ENCODE results near the gene FBXW11.

FBXW11 gene

GRCh38 chr5:171975262-171975876 is 31.1 kb downstream of the FBXW11 start:
- Histone ChIP-seq H3K4me2 (no peak overlapping the region), H3K27me3 (ENCODE audit: insufficient read depth, low read depth) (no peaks in the 10 kb centered on the region), H3K4me3 (IDR thresholded peaks at IDR 0.05; ENCODE audit: insufficient read depth, low read depth, low read length) (no peak overlapping the region), H3K79me2 (ENCODE audit: insufficient read depth, low read depth) (0 out of 2 replicates have a peak, but pooled peaks cover 3% of the 10 kb centered on the region), H3K9ac (no peak overlapping the region), H3K27ac (no peak overlapping the region), H3K36me3 (ENCODE audit: insufficient read depth) (no peaks in the 10 kb centered on the region), H3K4me1 (ENCODE audit: low read depth, poor library complexity, severe bottlenecking) (no peaks in the 10 kb centered on the region), H2AFZ (ENCODE audit: low read depth) (no peak overlapping the region), H4K20me1 (ENCODE audit: insufficient read depth) (no peaks in the 10 kb centered on the region)
- TF ChIP-seq CTCF (conservative IDR thresholded peaks at IDR 0.05; ENCODE audit: low read depth, low read length), result no peak

GRCh38 chr5:171970826-171971225 is 35.6 kb downstream of the FBXW11 start:
- H3K4me2 ChIP-seq, result no peak overlapping the region
- H3K36me3 ChIP-seq (ENCODE audit: insufficient read depth), result no peaks in the 10 kb centered on the region
- no peak overlapping the region for H3K4me3 ChIP-seq (IDR thresholded peaks at IDR 0.05; ENCODE audit: insufficient read depth, low read depth, low read length)
- H2AFZ ChIP-seq (ENCODE audit: low read depth), result no peak overlapping the region
- H3K27ac ChIP-seq, result no peak overlapping the region
- no peaks in the 10 kb centered on the region for H3K4me1 ChIP-seq (ENCODE audit: low read depth, poor library complexity, severe bottlenecking)
- TF ChIP-seq CTCF (conservative IDR thresholded peaks at IDR 0.05; ENCODE audit: low read depth, low read length), result no peak
- H3K79me2 ChIP-seq (ENCODE audit: insufficient read depth, low read depth), result 0 out of 2 replicates have a peak, but pooled peaks cover 6% of the 10 kb centered on the region
- no peak overlapping the region for H3K9ac ChIP-seq
- H4K20me1 ChIP-seq (ENCODE audit: insufficient read depth), result no peaks in the 10 kb centered on the region
- H3K27me3 ChIP-seq (ENCODE audit: insufficient read depth, low read depth), result no peaks in the 10 kb centered on the region

GRCh38 chr5:171969288-171969880 is 37.1 kb downstream of the FBXW11 start:
- no peaks in the 10 kb centered on the region for H3K27me3 ChIP-seq (ENCODE audit: insufficient read depth, low read depth)
- no peak for TF ChIP-seq CTCF (conservative IDR thresholded peaks at IDR 0.05; ENCODE audit: low read depth, low read length)
- no peak overlapping the region for H3K9ac ChIP-seq
- H4K20me1 ChIP-seq (ENCODE audit: insufficient read depth), result no peaks in the 10 kb centered on the region
- no peaks in the 10 kb centered on the region for H3K36me3 ChIP-seq (ENCODE audit: insufficient read depth)
- H3K27ac ChIP-seq, result no peak overlapping the region
- 0 out of 2 replicates have a peak, but pooled peaks cover 6% of the 10 kb centered on the region for H3K79me2 ChIP-seq (ENCODE audit: insufficient read depth, low read depth)
- H2AFZ ChIP-seq (ENCODE audit: low read depth), result no peak overlapping the region
- no peak overlapping the region for H3K4me2 ChIP-seq
- no peak overlapping the region for H3K4me3 ChIP-seq (IDR thresholded peaks at IDR 0.05; ENCODE audit: insufficient read depth, low read depth, low read length)
- H3K4me1 ChIP-seq (ENCODE audit: low read depth, poor library complexity, severe bottlenecking), result no peaks in the 10 kb centered on the region

GRCh38 chr5:171968531-171968930 is 37.9 kb downstream of the FBXW11 start:
- no peak overlapping the region for H3K9ac ChIP-seq
- no peak overlapping the region for H3K4me3 ChIP-seq (IDR thresholded peaks at IDR 0.05; ENCODE audit: insufficient read depth, low read depth, low read length)
- H3K27ac ChIP-seq, result no peak overlapping the region
- H3K4me2 ChIP-seq, result no peak overlapping the region
- H3K79me2 ChIP-seq (ENCODE audit: insufficient read depth, low read depth), result 0 out of 2 replicates have a peak, but pooled peaks cover 6% of the 10 kb centered on the region
- no peaks in the 10 kb centered on the region for H3K36me3 ChIP-seq (ENCODE audit: insufficient read depth)
- TF ChIP-seq CTCF (conservative IDR thresholded peaks at IDR 0.05; ENCODE audit: low read depth, low read length), result no peak
- H3K4me1 ChIP-seq (ENCODE audit: low read depth, poor library complexity, severe bottlenecking), result no peaks in the 10 kb centered on the region
- H4K20me1 ChIP-seq (ENCODE audit: insufficient read depth), result no peaks in the 10 kb centered on the region
- no peak overlapping the region for H2AFZ ChIP-seq (ENCODE audit: low read depth)
- H3K27me3 ChIP-seq (ENCODE audit: insufficient read depth, low read depth), result no peaks in the 10 kb centered on the region

All from KMS-11 (cell line).